GM19351 (cell line): ENCODE data around the gene TMEM171.
A peak's percentile ranks its signal among the peaks of the same experiment; 100 is the strongest.

Experiments used
- ATAC-seq: cut with Tn5 transposase; IDR thresholded peaks from one replicate; pipeline ENCODE4 v1.9.1; 2021; ENCODE audit warnings: mild to moderate bottlenecking, moderate library complexity; ENCODE audit not compliant: unreplicated experiment

TMEM171 gene

GRCh38 chr5:73151766-73152410 lies 31.5 kb downstream of the TMEM171 start:
- ATAC-seq: no peak

GRCh38 chr5:73152411-73153388 lies 32.3 kb downstream of the TMEM171 start:
- no peak for ATAC-seq

- no peak for ATAC-seq
These were observed 33.1 kb downstream of the TMEM171 start for GRCh38 chr5:73153513-73153912.

GRCh38 chr5:73154208-73155006 lies 34.0 kb downstream of the TMEM171 start:
- ATAC-seq: no peak

GRCh38 chr5:73155271-73156222 lies 35.2 kb downstream of the TMEM171 start:
- no peak for ATAC-seq

GRCh38 chr5:73157414-73158303 lies 37.3 kb downstream of the TMEM171 start:
- no peak for ATAC-seq

GRCh38 chr5:73158313-73158712 lies 37.9 kb downstream of the TMEM171 start:
- ATAC-seq: no peak

GRCh38 chr5:73160239-73160671 lies 39.9 kb downstream of the TMEM171 start:
- peak; percentile 80 for ATAC-seq

- ATAC-seq: no peak
These were observed 50.1 kb downstream of the TMEM171 start for GRCh38 chr5:73170522-73170921.

GRCh38 chr5:73171495-73171894 lies 51.1 kb downstream of the TMEM171 start:
- ATAC-seq: no peak

- no peak for ATAC-seq
These were observed 52.6 kb downstream of the TMEM171 start, which contains the start of gene TMEM174 for GRCh38 chr5:73172951-73173350. TSS of gene TMEM174 (plus strand) at chr5:73173193. CDS start at chr5:73173244, 51 bp downstream.

GRCh38 chr5:73174100-73174815 lies 53.9 kb downstream of the TMEM171 start:
- ATAC-seq: no peak

GRCh38 chr5:73176250-73176649 lies 55.9 kb downstream of the TMEM171 start:
- ATAC-seq: no peak

GRCh38 chr5:73178265-73178664 lies 57.9 kb downstream of the TMEM171 start:
- no peak for ATAC-seq

GRCh38 chr5:73179730-73180129 lies 59.4 kb downstream of the TMEM171 start:
- ATAC-seq: no peak

GRCh38 chr5:73180566-73180965 lies 60.2 kb downstream of the TMEM171 start:
- no peak for ATAC-seq
